Astrocyte (in vitro differentiated cells and primary cell): Measurements from ENCODE around the gene VIPR1. TPM values are rescaled to one million over a fixed set of nuclear protein-coding genes. Genes with fewer than 3 reads are reported as not detected.
"Not testable (repeated sequence)": the region's sequence is repeated elsewhere in the genome, so short reads cannot be mapped to it uniquely, and the experiment has no call there.

Experiments used
- DNase-seq: peaks from one replicate; pipeline ENCODE4 v3.0.0-alpha.2; 2010; ENCODE audit warnings: low read depth
- FAIRE-seq: peaks from 2 replicates; lab custom pipeline; 2011; peaks lifted over from hg19 to GRCh38; lab: Jason Lieb, UNC
- H2AFZ ChIP-seq: 2 replicates; pipeline ENCODE4 v1.6.0; 2012; ENCODE audit warnings: low read depth, low read length, inconsistent platforms
- H3K27ac ChIP-seq: 2 replicates; pipeline ENCODE4 v1.5.1; 2011; ENCODE audit warnings: low read depth, low read length, inconsistent platforms
- H3K27me3 ChIP-seq: 2 replicates; pipeline ENCODE4 v1.6.0; 2011; ENCODE audit warnings: low read length, inconsistent platforms; ENCODE audit not compliant: insufficient read depth
- H3K36me3 ChIP-seq: 2 replicates; pipeline ENCODE4 v1.5.1; 2011; ENCODE audit warnings: low read length, inconsistent platforms; ENCODE audit not compliant: insufficient read depth
- H3K4me1 ChIP-seq: 2 replicates; pipeline ENCODE4 v1.5.1; 2011; ENCODE audit warnings: low read length, inconsistent platforms; ENCODE audit not compliant: insufficient read depth
- H3K4me2 ChIP-seq: 2 replicates; pipeline ENCODE4 v1.6.0; 2012; ENCODE audit warnings: low read length, inconsistent platforms
- H3K4me3 ChIP-seq: 2 replicates; pipeline ENCODE4 v1.5.1; 2011; ENCODE audit warnings: low read depth, mild to moderate bottlenecking, low read length, inconsistent platforms; ENCODE audit not compliant: insufficient read depth
- H3K79me2 ChIP-seq: 2 replicates; pipeline ENCODE4 v1.6.0; 2012; ENCODE audit warnings: mild to moderate bottlenecking, low read length, inconsistent platforms; ENCODE audit not compliant: insufficient read depth
- H3K9ac ChIP-seq: 2 replicates; pipeline ENCODE4 v1.6.0; 2012; ENCODE audit warnings: mild to moderate bottlenecking, low read length, inconsistent platforms
- H3K9me3 ChIP-seq: 2 replicates; pipeline ENCODE4 v1.5.1; 2012; ENCODE audit warnings: low read depth, mild to moderate bottlenecking, low read length, inconsistent platforms; ENCODE audit not compliant: insufficient read depth
- H4K20me1 ChIP-seq: 2 replicates; pipeline ENCODE4 v1.6.0; 2012; ENCODE audit warnings: low read length, inconsistent platforms; ENCODE audit not compliant: insufficient read depth
- H3K27ac Mint-ChIP-seq: one replicate; pipeline ENCODE4 v1.8.0; 2021; ENCODE audit warnings: mild to moderate bottlenecking, mixed read lengths; ENCODE audit not compliant: unreplicated experiment
- H3K27me3 Mint-ChIP-seq: one replicate; pipeline ENCODE4 v1.8.0; 2021; ENCODE audit warnings: low read depth, mixed read lengths; ENCODE audit not compliant: unreplicated experiment
- H3K36me3 Mint-ChIP-seq: one replicate; pipeline ENCODE4 v1.8.0; 2021; ENCODE audit warnings: low read depth, mixed read lengths; ENCODE audit not compliant: unreplicated experiment
- H3K4me1 Mint-ChIP-seq: one replicate; pipeline ENCODE4 v1.8.0; 2021; ENCODE audit warnings: low read depth, mixed read lengths; ENCODE audit not compliant: unreplicated experiment
- H3K4me3 Mint-ChIP-seq: one replicate; pipeline ENCODE4 v1.8.0; 2021; ENCODE audit warnings: mild to moderate bottlenecking, moderate library complexity, mixed read lengths; ENCODE audit not compliant: unreplicated experiment
- H3K9me3 Mint-ChIP-seq: one replicate; pipeline ENCODE4 v1.8.0; 2021; ENCODE audit warnings: mild to moderate bottlenecking, mixed read lengths; ENCODE audit not compliant: unreplicated experiment
- EZH2 ChIP-seq: IDR thresholded peaks from 2 replicates; pipeline ENCODE4 v1.6.1; 2012; ENCODE audit warnings: mild to moderate bottlenecking, low read length, inconsistent platforms; ENCODE audit not compliant: insufficient read depth
- total RNA-seq: library from RNA; stranded (reverse); gene quantifications from 2 replicates; pipeline ENCODE4 v1.2.1, GENCODE V29; 2021
- TF ChIP-seq, protein P1 (sequence below): IDR thresholded peaks from 2 replicates; pipeline ENCODE4 v1.5.1; 2011; ENCODE audit warnings: low read depth, mild to moderate bottlenecking, inconsistent platforms, low read length, moderate library complexity; ENCODE audit not compliant: insufficient read depth

Gene VIPR1
- total RNA-seq, 1 donor from 2014 or later: 0.68 TPM

DNA sequence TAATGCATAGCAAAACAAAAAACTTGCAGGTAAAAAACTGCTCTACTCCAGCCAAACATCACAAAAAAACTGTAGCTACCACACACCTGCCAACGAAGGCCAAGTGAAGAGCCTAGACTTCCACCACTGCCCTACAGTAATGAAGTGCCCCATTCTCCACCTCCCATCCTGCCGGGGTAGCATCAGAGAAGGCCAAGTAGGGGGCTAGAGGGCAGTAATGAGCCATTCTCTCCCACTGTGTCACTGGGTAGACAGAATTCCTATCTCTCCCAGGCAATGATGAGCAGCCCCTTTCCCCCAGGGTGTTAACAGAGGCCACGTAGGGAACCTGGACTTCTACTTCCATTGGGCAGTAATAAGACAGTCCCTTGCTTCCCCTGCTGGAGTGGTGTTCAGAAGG is 69.8 kb downstream of the VIPR1 start:
- Histone ChIP-seq H4K20me1 (peaks cover 39% of the 10 kb centered on the region), H3K4me1 (no peaks in the 10 kb centered on the region), H3K36me3 (peaks cover 4% of the 10 kb centered on the region), H3K27ac (no peak overlapping the region), H3K27me3 (no peaks in the 10 kb centered on the region), H3K4me2 (no peak overlapping the region), H3K9ac (no peak overlapping the region), H2AFZ (no peak overlapping the region), H3K9me3 (no peaks in the 10 kb centered on the region), H3K79me2 (peaks cover 83% of the 10 kb centered on the region), H3K4me3 (no peak overlapping the region)
- peaks cover 1% of the 10 kb centered on the region for H3K9me3 Mint-ChIP-seq
- no peak for TF ChIP-seq EZH2
- TF ChIP-seq, protein P1, sequence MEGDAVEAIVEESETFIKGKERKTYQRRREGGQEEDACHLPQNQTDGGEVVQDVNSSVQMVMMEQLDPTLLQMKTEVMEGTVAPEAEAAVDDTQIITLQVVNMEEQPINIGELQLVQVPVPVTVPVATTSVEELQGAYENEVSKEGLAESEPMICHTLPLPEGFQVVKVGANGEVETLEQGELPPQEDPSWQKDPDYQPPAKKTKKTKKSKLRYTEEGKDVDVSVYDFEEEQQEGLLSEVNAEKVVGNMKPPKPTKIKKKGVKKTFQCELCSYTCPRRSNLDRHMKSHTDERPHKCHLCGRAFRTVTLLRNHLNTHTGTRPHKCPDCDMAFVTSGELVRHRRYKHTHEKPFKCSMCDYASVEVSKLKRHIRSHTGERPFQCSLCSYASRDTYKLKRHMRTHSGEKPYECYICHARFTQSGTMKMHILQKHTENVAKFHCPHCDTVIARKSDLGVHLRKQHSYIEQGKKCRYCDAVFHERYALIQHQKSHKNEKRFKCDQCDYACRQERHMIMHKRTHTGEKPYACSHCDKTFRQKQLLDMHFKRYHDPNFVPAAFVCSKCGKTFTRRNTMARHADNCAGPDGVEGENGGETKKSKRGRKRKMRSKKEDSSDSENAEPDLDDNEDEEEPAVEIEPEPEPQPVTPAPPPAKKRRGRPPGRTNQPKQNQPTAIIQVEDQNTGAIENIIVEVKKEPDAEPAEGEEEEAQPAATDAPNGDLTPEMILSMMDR: peak; percentile 34
- H3K36me3 Mint-ChIP-seq: peaks cover 11% of the 10 kb centered on the region
- DNase-seq: no peak
- no peak overlapping the region for H3K27ac Mint-ChIP-seq
- H3K27me3 Mint-ChIP-seq: no peaks in the 10 kb centered on the region
- H3K4me1 Mint-ChIP-seq: no peaks in the 10 kb centered on the region
- no peak for FAIRE-seq
- H3K4me3 Mint-ChIP-seq: no peak overlapping the region

DNA sequence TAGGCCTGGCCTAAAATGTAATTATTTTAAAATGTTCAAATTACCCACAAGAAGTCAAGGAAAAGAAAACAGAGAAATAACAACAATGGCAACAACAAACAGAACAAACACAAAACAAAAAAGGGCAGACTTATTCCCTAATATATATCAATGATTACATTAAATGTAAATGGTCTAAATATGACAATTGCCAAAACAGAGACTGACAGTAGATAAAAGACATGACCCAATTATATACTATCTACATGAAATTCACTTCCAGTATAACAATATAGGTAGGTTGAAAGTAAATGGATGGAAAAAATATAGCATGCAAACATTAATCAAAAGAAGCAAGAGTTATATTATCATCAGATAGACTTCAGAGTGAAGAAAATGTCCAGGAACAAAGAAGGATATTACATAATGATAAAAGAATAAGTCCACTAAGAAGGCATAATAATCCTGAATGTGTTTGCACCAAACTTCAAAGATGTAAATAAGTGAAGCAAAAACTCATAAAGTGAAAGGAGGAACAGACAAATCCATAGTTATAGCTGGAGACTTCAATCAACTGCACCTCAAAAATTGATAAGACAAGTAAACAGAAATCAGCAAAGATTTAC is 72.8 kb downstream of the VIPR1 start:
- Mint-ChIP-seq H3K4me3 (no peak overlapping the region), H3K9me3 (peaks cover 1% of the 10 kb centered on the region), H3K27ac (no peak overlapping the region), H3K27me3 (no peaks in the 10 kb centered on the region), H3K4me1 (no peaks in the 10 kb centered on the region), H3K36me3 (peaks cover 12% of the 10 kb centered on the region)
- Histone ChIP-seq H2AFZ (no peak overlapping the region), H3K27ac (no peak overlapping the region), H3K36me3 (peaks cover 3% of the 10 kb centered on the region), H4K20me1 (peaks cover 37% of the 10 kb centered on the region), H3K4me3 (no peak overlapping the region), H3K4me2 (no peak overlapping the region), H3K27me3 (no peaks in the 10 kb centered on the region), H3K9me3 (no peaks in the 10 kb centered on the region), H3K79me2 (peaks cover 93% of the 10 kb centered on the region), H3K9ac (no peak overlapping the region), H3K4me1 (no peaks in the 10 kb centered on the region)
- TF ChIP-seq EZH2: no peak
- TF ChIP-seq, protein P1: no peak
- no peak for DNase-seq
- no peak for FAIRE-seq

DNA sequence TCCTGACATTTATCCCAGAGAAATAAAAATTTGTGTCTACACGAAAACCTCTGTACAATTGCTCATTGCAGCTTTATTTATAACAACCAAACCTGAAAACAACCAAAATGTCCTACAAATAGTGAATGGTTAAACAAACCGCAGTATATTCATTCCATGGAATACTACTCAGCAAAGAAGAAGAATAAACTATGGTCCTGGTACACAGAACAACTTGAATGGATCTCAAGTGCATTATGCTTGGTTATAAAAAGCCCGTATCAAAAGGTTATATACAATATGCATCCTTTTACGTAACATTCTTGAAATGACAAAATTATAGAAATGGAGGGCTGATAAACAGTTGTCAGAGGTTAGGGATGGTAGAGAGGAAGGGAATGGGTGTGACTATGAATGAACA is 75.6 kb downstream of the VIPR1 start:
- DNase-seq: no peak
- no peak for TF ChIP-seq EZH2
- TF ChIP-seq, protein P1: no peak
- peaks cover 18% of the 10 kb centered on the region for H4K20me1 ChIP-seq
- H3K79me2 ChIP-seq: peaks cover 87% of the 10 kb centered on the region
- H3K36me3 ChIP-seq: peaks cover 3% of the 10 kb centered on the region
- peaks cover 6% of the 10 kb centered on the region for H3K4me1 ChIP-seq
- H3K27me3 ChIP-seq: no peaks in the 10 kb centered on the region
- H3K4me2 ChIP-seq: no peak overlapping the region
- Mint-ChIP-seq H3K4me3 (no peak overlapping the region), H3K9me3 (peaks cover 1% of the 10 kb centered on the region), H3K27me3 (no peaks in the 10 kb centered on the region), H3K4me1 (peaks cover 4% of the 10 kb centered on the region), H3K36me3 (peaks cover 9% of the 10 kb centered on the region), H3K27ac (no peak overlapping the region)
- no peaks in the 10 kb centered on the region for H3K9me3 ChIP-seq
- FAIRE-seq: no peak
- no peak overlapping the region for H3K27ac ChIP-seq
- no peak overlapping the region for H3K9ac ChIP-seq
- H2AFZ ChIP-seq: no peak overlapping the region
- H3K4me3 ChIP-seq: no peak overlapping the region

DNA sequence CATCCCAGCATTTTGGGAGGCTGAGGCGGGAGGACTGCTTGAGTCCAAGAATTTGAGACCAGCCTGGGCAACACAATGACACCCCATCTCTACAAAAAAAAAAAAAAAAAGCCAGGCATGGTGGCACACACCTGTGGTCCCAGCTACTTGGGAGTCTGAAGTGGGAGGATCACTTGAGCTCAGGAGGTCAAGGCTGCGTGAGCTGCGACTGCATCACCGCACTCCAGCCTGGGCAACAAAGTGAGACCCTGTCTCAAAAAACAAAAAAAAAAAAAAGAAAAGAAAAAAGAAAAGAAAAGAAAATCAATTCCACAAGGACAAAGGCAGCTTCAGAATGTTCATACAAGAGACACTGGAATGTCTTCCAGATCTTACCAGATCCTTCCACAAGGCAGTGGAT is 76.9 kb downstream of the VIPR1 start:
- not testable (repeated sequence) for H3K36me3 ChIP-seq, H3K4me2 ChIP-seq, FAIRE-seq, H3K9me3 ChIP-seq, H3K4me1 ChIP-seq, H3K9ac ChIP-seq, H3K36me3 Mint-ChIP-seq, DNase-seq, H3K4me1 Mint-ChIP-seq, H3K27ac ChIP-seq, H3K27me3 Mint-ChIP-seq, H3K9me3 Mint-ChIP-seq, H3K4me3 ChIP-seq, H2AFZ ChIP-seq, H3K4me3 Mint-ChIP-seq, H3K27me3 ChIP-seq, H3K27ac Mint-ChIP-seq
- Histone ChIP-seq H4K20me1 (peaks cover 18% of the 10 kb centered on the region), H3K79me2 (peaks cover 74% of the 10 kb centered on the region)
